ENCODE results near the gene RAB40C. TPM values are rescaled to one million over a fixed set of nuclear protein-coding genes. Genes with fewer than 3 reads are reported as not detected.

Gene RAB40C
- total and polyA plus RNA-seq, 9 of the 15 experiments (the other 6 are each of a cell fraction or from before 2014, with no cell fraction given): 0.17 to 23.4 (median 8.7) TPM

- TF ChIP-seq E2F1 (CRISPR knock-in tag; IDR thresholded peaks at IDR 0.05) (peak; percentile 87; the same call in 1 of the 2 replicates), ZNF121 (CRISPR knock-in tag; conservative IDR thresholded peaks at IDR 0.05) (no peak), TCF7L2 (IDR thresholded peaks at IDR 0.05; ENCODE audit: low read depth, low read length) (no peak), TAF1 (IDR thresholded peaks at IDR 0.05; ENCODE audit: control insufficient read depth, extremely low read depth, insufficient read depth, low read length, severe bottlenecking) (peak; percentile 87), HDAC1 (IDR thresholded peaks at IDR 0.05) (peak in 1 of 2 experiments; percentile 73; a peak in 2 of 4 replicates), SPI1 (IDR thresholded peaks at IDR 0.05; ENCODE audit: borderline replicate concordance, low read depth, low read length) (0 out of 2 replicates have a peak, but pooled peaks have one; percentile 17), E2F3 (CRISPR knock-in tag; IDR thresholded peaks at IDR 0.05) (0 out of 2 replicates have a peak, but pooled peaks have one; percentile 40), BRD4 (IDR thresholded peaks at IDR 0.05) (no peak), CBFB (CRISPR knock-in tag; IDR thresholded peaks at IDR 0.05) (no peak), MLX (CRISPR knock-in tag; conservative IDR thresholded peaks at IDR 0.05) (no peak), CXXC5 (CRISPR knock-in tag; IDR thresholded peaks at IDR 0.05) (peak; percentile 89), MYC (IDR thresholded peaks at IDR 0.05; ENCODE audit: low read depth, low read length) (peak; percentile 88), MYC (CRISPR knock-in tag; IDR thresholded peaks at IDR 0.05; ENCODE audit: borderline replicate concordance, low read depth) (no peak), ZNF639 (CRISPR knock-in tag; conservative IDR thresholded peaks at IDR 0.05 in 1 of 2, IDR thresholded peaks at IDR 0.05 in 1 of 2) (peak in 1 of 2 experiments; percentile 96; a peak in 2 of 4 replicates), PTTG1 (tag; IDR thresholded peaks at IDR 0.05; ENCODE audit: low read depth) (no peak), ZNF592 (IDR thresholded peaks at IDR 0.05) (peak; percentile 81), DDX20 (tag; IDR thresholded peaks at IDR 0.05; ENCODE audit: low read depth) (no peak), PCBP2 (IDR thresholded peaks at IDR 0.05; ENCODE audit: low read depth, low read length, poor library complexity, severe bottlenecking) (no peak), ZNF586 (CRISPR knock-in tag; conservative IDR thresholded peaks at IDR 0.05) (no peak)
Observed at GRCh38 chr16:667780-668518, 78.1 kb downstream of the RAB40C start, which contains the start of gene RHOT2 (continued).
